Measurements from ENCODE around the gene RND2. TPM values are rescaled to one million over a fixed set of nuclear protein-coding genes. Genes with fewer than 3 reads are reported as not detected.

Gene RND2
- total RNA-seq, 4 donors from 2014 or later = 1.5 to 4.5 (median 2.5) TPM

DNA sequence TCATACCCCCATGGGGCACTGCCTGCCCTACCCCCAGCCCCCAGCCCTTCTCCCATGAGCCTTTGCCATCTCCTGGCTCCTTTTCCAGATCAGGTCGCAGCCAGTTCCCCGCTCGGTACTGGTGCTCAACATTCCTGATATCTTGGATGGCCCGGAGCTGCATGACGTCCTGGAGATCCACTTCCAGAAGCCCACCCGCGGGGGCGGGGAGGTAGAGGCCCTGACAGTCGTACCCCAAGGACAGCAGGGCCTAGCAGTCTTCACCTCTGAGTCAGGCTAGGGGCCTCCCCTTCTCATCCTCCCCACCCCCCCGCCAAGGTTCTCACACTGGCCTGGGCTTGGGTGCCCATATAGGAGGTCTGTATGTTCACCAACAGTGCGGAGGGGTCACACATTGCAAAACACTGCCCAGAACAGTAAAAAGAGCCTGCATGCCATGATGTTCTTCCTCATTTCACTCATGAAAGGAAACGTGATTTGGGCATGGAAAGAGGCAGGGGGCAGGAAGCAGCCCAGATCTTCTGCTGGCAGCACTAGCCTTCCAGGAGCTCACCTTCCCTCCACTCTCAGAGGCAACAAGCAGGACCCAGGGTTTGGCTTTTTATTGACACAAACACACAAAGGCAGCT lies 10.9 kb upstream of the RND2 start:
- peaks cover 0 to 68% of the 10 kb centered on the region in 2 donors for H3K36me3 ChIP-seq
- no peak for ATAC-seq
- no peak overlapping the region for H3K4me3 ChIP-seq
- WGBS, 2 donors (ENCODE audit: low coverage in 1 of 2) = 40 to 52% methylated on average over 2 to 4 of the region's 12 CpGs
- peaks cover 0 to 89% (median 44%) of the 10 kb centered on the region in 3 donors for H3K4me1 ChIP-seq
- no peaks in the 10 kb centered on the region for H3K27me3 ChIP-seq
- no peaks in the 10 kb centered on the region for H3K9me3 ChIP-seq
- TF ChIP-seq POLR2AphosphoS5 (IDR thresholded peaks at IDR 0.05) (no peak), EP300 (IDR thresholded peaks at IDR 0.05) (no peak), CTCF (IDR thresholded peaks at IDR 0.05) (no peak), POLR2A (IDR thresholded peaks at IDR 0.05) (no peak)
- peak overlapping the region in 3 of 4 donors; percentile 67 to 76 (median 72) for H3K27ac ChIP-seq

- Histone ChIP-seq H3K36me3 (peaks cover 0 to 68% of the 10 kb centered on the region in 2 donors), H3K27me3 (no peaks in the 10 kb centered on the region), H3K27ac (peak overlapping the region in 3 of 4 donors; percentile 67 to 76 (median 72)), H3K4me1 (peaks cover 0 to 90% (median 52%) of the 10 kb centered on the region in 3 donors), H3K9me3 (no peaks in the 10 kb centered on the region), H3K4me3 (no peak overlapping the region)
- TF ChIP-seq CTCF (IDR thresholded peaks at IDR 0.05) = no peak
- TF ChIP-seq EP300 (IDR thresholded peaks at IDR 0.05) = no peak
- no peak for TF ChIP-seq POLR2A (IDR thresholded peaks at IDR 0.05)
- no peak for TF ChIP-seq POLR2AphosphoS5 (IDR thresholded peaks at IDR 0.05)
- WGBS, 2 donors (ENCODE audit: low coverage in 1 of 2) = 60 to 69% methylated on average over 2 of the region's 8 CpGs
- ATAC-seq = peak; percentile 19
Observed at GRCh38 chr17:43014649-43015542, 10.1 kb upstream of the RND2 start.

DNA sequence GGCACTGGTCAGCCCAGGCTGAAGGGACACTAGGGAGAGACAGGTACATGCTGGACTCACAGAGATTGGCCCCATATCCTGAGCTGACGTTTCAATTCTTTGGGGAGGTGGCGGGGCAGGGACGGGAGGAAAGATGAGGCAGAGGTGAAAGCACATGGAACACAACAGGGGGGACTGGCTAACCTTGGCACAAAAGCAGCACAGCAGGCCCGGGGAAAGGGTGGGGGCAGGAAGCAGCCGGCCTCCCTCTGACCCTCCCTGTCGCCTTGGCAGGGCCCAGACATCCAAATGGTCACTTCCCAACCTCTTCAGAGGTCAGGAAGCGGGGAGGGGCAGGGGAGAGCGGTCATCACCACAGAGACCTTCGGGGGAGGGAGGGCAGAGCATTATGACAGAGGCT lies 9.5 kb upstream of the RND2 start:
- H3K36me3 ChIP-seq = peaks cover 0 to 68% of the 10 kb centered on the region in 2 donors
- TF ChIP-seq CTCF (IDR thresholded peaks at IDR 0.05) (no peak), POLR2AphosphoS5 (IDR thresholded peaks at IDR 0.05) (peak; percentile 59)
- WGBS, 2 donors (ENCODE audit: low coverage in 1 of 2) = 0 to 27% methylated on average over 2 to 6 of the region's 9 CpGs
- H3K4me1 ChIP-seq = peaks cover 0 to 90% (median 56%) of the 10 kb centered on the region in 3 donors
- no peak overlapping the region for H3K4me3 ChIP-seq
- no peaks in the 10 kb centered on the region for H3K27me3 ChIP-seq
- no peaks in the 10 kb centered on the region for H3K9me3 ChIP-seq
- ATAC-seq = peak; percentile 75
- peak overlapping the region in 3 of 4 donors; percentile 67 to 76 (median 72) for H3K27ac ChIP-seq

DNA sequence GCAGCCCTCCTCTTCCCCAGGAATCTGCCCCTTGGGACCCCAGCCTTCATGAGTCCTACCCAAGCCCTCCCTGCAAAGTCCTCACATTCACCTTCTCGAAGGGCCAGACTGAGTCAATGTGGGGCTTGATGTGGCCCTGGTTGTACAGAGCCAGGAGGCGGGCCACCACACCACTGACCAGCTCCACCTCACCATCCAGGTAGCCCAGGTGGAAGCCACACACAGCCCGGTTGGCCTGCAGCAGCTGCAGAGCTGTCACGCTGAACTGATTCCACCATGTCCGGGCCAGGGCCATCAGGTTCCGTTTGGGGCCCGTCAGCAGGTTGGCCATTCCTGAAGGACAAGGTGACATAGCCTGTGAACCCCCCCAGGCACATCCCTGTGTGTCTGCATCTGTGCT lies 8.8 kb upstream of the RND2 start:
- 80% methylated on average over 3 of the region's 7 CpGs; no CpG with 5 or more reads in 1 of the 2 donors for WGBS, 2 donors (ENCODE audit: low coverage in 1 of 2)
- Histone ChIP-seq H3K27ac (peak overlapping the region in 3 of 4 donors; percentile 67 to 76 (median 72)), H3K9me3 (no peaks in the 10 kb centered on the region), H3K27me3 (no peaks in the 10 kb centered on the region), H3K4me3 (no peak overlapping the region), H3K4me1 (peaks cover 0 to 90% (median 57%) of the 10 kb centered on the region in 3 donors), H3K36me3 (peaks cover 0 to 68% of the 10 kb centered on the region in 2 donors)
- TF ChIP-seq POLR2AphosphoS5 (IDR thresholded peaks at IDR 0.05) (no peak), CTCF (IDR thresholded peaks at IDR 0.05) (no peak), EP300 (IDR thresholded peaks at IDR 0.05) (no peak), POLR2A (IDR thresholded peaks at IDR 0.05) (no peak)
- no peak for ATAC-seq

Measured in gastroesophageal sphincter (tissue), 4 donors.